ENCODE results near the gene CADM2.

DNA sequence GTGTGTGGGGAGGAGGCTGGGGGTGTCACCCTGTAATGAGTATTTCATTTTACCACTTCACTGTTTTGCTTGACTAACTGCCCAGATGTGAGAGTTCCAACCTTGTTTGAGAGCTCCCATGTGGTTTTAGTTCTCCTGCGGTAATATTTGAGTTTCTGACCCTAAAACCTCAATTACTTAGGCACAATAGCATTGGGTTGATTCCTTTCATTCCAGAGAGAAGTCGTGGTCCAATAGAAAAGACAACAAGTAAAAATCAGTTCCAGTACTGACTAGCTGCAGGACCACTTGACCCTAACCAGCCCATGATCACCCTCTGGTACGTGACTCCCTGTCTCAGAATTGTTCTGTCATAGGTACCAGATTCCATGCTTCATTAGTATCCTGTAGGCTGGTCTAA lies 630.4 kb downstream of the CADM2 start:
- TF ChIP-seq POLR2AphosphoS5 (IDR thresholded peaks at IDR 0.05; ENCODE audit: low read depth, low read length) (no peak), POLR2A (IDR thresholded peaks at IDR 0.05; ENCODE audit: low read depth, low read length) (no peak)

Measured in GM12892 (cell line).